ENCODE data around the gene NAP1L4. TPM values are rescaled to one million over a fixed set of nuclear protein-coding genes. Genes with fewer than 3 reads are reported as not detected.

NAP1L4 gene
- total and polyA plus RNA-seq, 2 of the 8 experiments (the other 6 are each of a cell fraction or from before 2014, with no cell fraction given): 75.8 to 194 TPM

- Histone ChIP-seq H2BK20ac (ENCODE audit: low read length) (no peak overlapping the region), H3K27ac (ENCODE audit: low read depth, low read length) (no peak overlapping the region), H4K8ac (ENCODE audit: extremely low read depth, insufficient read depth, low read length) (no peak overlapping the region; the same call in 1 of the 2 replicates), H3K14ac (ENCODE audit: insufficient read length) (no peak overlapping the region), H2AFZ (ENCODE audit: low read length) (no peak overlapping the region), H3K56ac (replicated peaks; ENCODE audit: insufficient read length, low read depth, low read length) (no peak overlapping the region), H3K4me3 (ENCODE audit: extremely low read depth in 1 of 4, insufficient read depth in 2 of 4, low read depth in 3 of 4, low read length in 4 of 4) (no peak overlapping the region), H2AK5ac (ENCODE audit: low read depth, low read length) (peak overlapping the region; percentile 53; the same call in 1 of the 2 replicates), H3K23ac (ENCODE audit: insufficient read length) (no peak overlapping the region), H2BK5ac (ENCODE audit: low read depth, low read length) (no peak overlapping the region), H3K4me1 (replicated peaks in 1 of 4; ENCODE audit: control insufficient read depth in 3 of 4, insufficient read depth in 4 of 4, low read length in 3 of 4) (peaks cover 0 to 19% (median 8%) of the 10 kb centered on the region in 4 experiments; a peak in 4 of 7 replicates), H4K20me1 (replicated peaks in 1 of 2; ENCODE audit: control insufficient read depth in 1 of 2, insufficient read depth in 2 of 2, low read length in 2 of 2) (peaks cover 0 to 4% of the 10 kb centered on the region in 2 experiments), H3K4ac (replicated peaks; ENCODE audit: insufficient read length, low read depth, low read length) (no peak overlapping the region), H3K18ac (ENCODE audit: extremely low read depth, low read length) (no peak overlapping the region), H3K23me2 (ENCODE audit: low read depth, low read length) (no peaks in the 10 kb centered on the region), H2BK15ac (ENCODE audit: low read length) (0 out of 2 replicates have a peak overlapping the region, but pooled peaks have one; percentile 16), H2BK120ac (replicated peaks; ENCODE audit: low read depth, low read length) (no peak overlapping the region), H3K79me2 (ENCODE audit: control insufficient read depth in 1 of 2, insufficient read depth in 2 of 2, low read length in 2 of 2) (no peaks in the 10 kb centered on the region), H3K9ac (replicated peaks in 1 of 4; ENCODE audit: extremely low read depth in 1 of 4, low read depth in 3 of 4, low read length in 3 of 4) (no peak overlapping the region), H4K91ac (replicated peaks; ENCODE audit: insufficient read length, low read length) (no peak overlapping the region), H3K9me3 (ENCODE audit: insufficient read depth in 2 of 2, low read depth in 1 of 2, low read length in 1 of 2) (no peaks in the 10 kb centered on the region), H2BK12ac (ENCODE audit: low read depth, low read length) (peak overlapping the region; percentile 27; the same call in 1 of the 2 replicates), H3K4me2 (ENCODE audit: insufficient read depth in 1 of 2, low read depth in 2 of 2, low read length in 2 of 2) (no peak overlapping the region), H3K36me3 (ENCODE audit: control insufficient read depth in 2 of 4, insufficient read depth in 4 of 4, low read length in 3 of 4) (no peaks in the 10 kb centered on the region), H3K79me1 (ENCODE audit: low read depth, low read length) (no peaks in the 10 kb centered on the region), H3K27me3 (replicated peaks in 1 of 4; ENCODE audit: control insufficient read depth in 3 of 4, extremely low read depth in 1 of 4, insufficient read depth in 3 of 4, low read length in 3 of 4) (no peaks in the 10 kb centered on the region), H4K5ac (ENCODE audit: insufficient read length, low read depth, low read length) (no peak overlapping the region)
- TF ChIP-seq NRF1 (IDR thresholded peaks at IDR 0.05; ENCODE audit: low read depth, low read length) (no peak), EGR1 (IDR thresholded peaks at IDR 0.05; ENCODE audit: borderline replicate concordance, low read depth, low read length) (peak; percentile 52; the same call in 1 of the 2 replicates), JUND (IDR thresholded peaks at IDR 0.05; ENCODE audit: low read length) (peak; percentile 65; the same call in 1 of the 2 replicates)
- DNase-seq (ENCODE audit: low read depth in 1 of 2, low spot score in 2 of 2) (no peak), FAIRE-seq (no peak)
- 71% methylated on average over 5 of the region's 5 CpGs; no CpG with 5 or more reads in 1 of the 2 experiments for whole genome bisulfite sequencing, 2 experiments (ENCODE audit: extremely low coverage in 1 of 2, insufficient coverage in 1 of 2, insufficient read length in 1 of 2, insufficient replicate concordance in 2 of 2, low coverage in 1 of 2, low lambda C conversion rate in 2 of 2, missing lambda C conversion rate in 1 of 2)
- ChIA-PET POLR2A (ENCODE audit: partially characterized antibody) (interaction anchor here (1.0 to 1.8 kb wide), 3 partner anchors 10 to 29 kb away, joined by 3 to 6 read pairs (median 5); partner anchors contain the start of gene PHLDA2), CTCF (ENCODE audit: partially characterized antibody) (interaction anchor here (1.1 to 3.4 kb wide), 4 partner anchors 21 to 381 kb away, joined by 3 to 19 read pairs (median 4); no protein-coding TSS in a partner anchor)
Observed at GRCh38 chr11:2912498-2912897, 79.6 kb downstream of the NAP1L4 start.

All from H1 (cell line).